AG09309 (cell line): ENCODE data around the gene HDLBP.

ENCODE experiments used
- DNase-seq: peaks from one replicate; pipeline ENCODE4 v3.0.0-alpha.2; 2010; ENCODE audit warnings: low read depth
- H3K4me3 ChIP-seq: 2 replicates; pipeline ENCODE4 v1.5.1; 2011; ENCODE audit warnings: mild to moderate bottlenecking, low read depth, low read length, moderate library complexity; ENCODE audit not compliant: control insufficient read depth
- CTCF ChIP-seq: IDR thresholded peaks from 2 replicates; pipeline ENCODE4 v1.5.1; 2011; ENCODE audit warnings: mild to moderate bottlenecking, low read depth, low read length, inconsistent platforms; ENCODE audit not compliant: insufficient read depth, control insufficient read depth; ENCODE audit errors: missing control alignments

Gene HDLBP

DNA sequence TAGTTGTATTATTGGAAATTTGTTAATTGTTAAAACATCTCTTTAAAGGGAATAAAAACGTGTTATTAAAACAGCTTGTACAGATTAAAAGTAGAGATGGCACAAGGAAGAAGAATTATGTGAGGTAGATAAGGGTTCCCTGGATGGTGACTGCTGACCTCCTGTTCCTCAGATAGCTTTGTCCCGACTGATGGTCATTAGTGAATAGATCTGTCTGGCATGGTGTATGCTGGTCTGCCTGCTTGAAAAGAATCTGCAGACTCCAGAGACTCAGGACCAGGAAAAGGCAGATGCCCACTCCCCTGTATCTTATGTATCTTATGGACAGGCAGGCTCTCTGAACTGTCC lies 35.0 kb upstream of the HDLBP start:
- no peak overlapping the region for H3K4me3 ChIP-seq
- DNase-seq: no peak
- no peak for TF ChIP-seq CTCF

GRCh38 chr2:241349941-241350340 lies 34.5 kb upstream of the HDLBP start:
- DNase-seq: no peak
- H3K4me3 ChIP-seq: no peak overlapping the region
- TF ChIP-seq CTCF: no peak

- TF ChIP-seq CTCF: no peak
- DNase-seq: peak; percentile 33
- H3K4me3 ChIP-seq: no peak overlapping the region
Observed at GRCh38 chr2:241344925-241345651, 29.6 kb upstream of the HDLBP start.

- DNase-seq: no peak
- no peak for TF ChIP-seq CTCF
- H3K4me3 ChIP-seq: no peak overlapping the region
Observed at GRCh38 chr2:241340631-241341163, 25.2 kb upstream of the HDLBP start.

- no peak for DNase-seq
- no peak for TF ChIP-seq CTCF
- no peak overlapping the region for H3K4me3 ChIP-seq
Observed at GRCh38 chr2:241339839-241340630, 24.6 kb upstream of the HDLBP start.

- DNase-seq: no peak
- no peak for TF ChIP-seq CTCF
- no peak overlapping the region for H3K4me3 ChIP-seq
Observed at GRCh38 chr2:241334813-241335212, 19.3 kb upstream of the HDLBP start.
